Tongue (tissue), 2 donors: Measurements from ENCODE around the gene SLC17A5. TPM values are rescaled to one million over a fixed set of nuclear protein-coding genes. Genes with fewer than 3 reads are reported as not detected.
"Not testable (repeated sequence)": the region's sequence is repeated elsewhere in the genome, so short reads cannot be mapped to it uniquely, and the experiment has no call there.

Experiments used
- DNase-seq: peaks from one replicate; pipeline ENCODE4 v3.0.0-alpha.2; 2015
- total RNA-seq: library from RNA; depleted of rRNA; stranded (reverse); fragments of >200 nt; gene quantifications from one replicate; pipeline ENCODE4 v1.2.3, GENCODE V29; 2014

The SLC17A5 gene
- total RNA-seq, 1 donor from 2014 or later: 18.2 TPM

- peak; percentile 29 for DNase-seq
Observed at GRCh38 chr6:73665686-73666319, 12.0 kb upstream of the SLC17A5 start.

GRCh38 chr6:73664701-73665100 is 10.9 kb upstream of the SLC17A5 start:
- no peak for DNase-seq

GRCh38 chr6:73657201-73657600 is 3.4 kb upstream of the SLC17A5 start:
- DNase-seq: no peak

GRCh38 chr6:73656531-73657145 is 2.8 kb upstream of the SLC17A5 start:
- no peak for DNase-seq

- DNase-seq: no peak
Observed at GRCh38 chr6:73655341-73655917, 1.6 kb upstream of the SLC17A5 start.

- peak; percentile 68 for DNase-seq
Observed at GRCh38 chr6:73652637-73653570, 888 bp downstream of the SLC17A5 start.

GRCh38 chr6:73649783-73650182 is 4.0 kb downstream of the SLC17A5 start:
- no peak for DNase-seq

- DNase-seq: no peak
Observed at GRCh38 chr6:73648166-73648565, 5.6 kb downstream of the SLC17A5 start.

GRCh38 chr6:73644941-73645591 is 8.7 kb downstream of the SLC17A5 start:
- DNase-seq: no peak

- no peak for DNase-seq
Observed at GRCh38 chr6:73644030-73644429, 9.8 kb downstream of the SLC17A5 start.

GRCh38 chr6:73642530-73642929 is 11.3 kb downstream of the SLC17A5 start:
- DNase-seq: no peak

- no peak for DNase-seq
Observed at GRCh38 chr6:73640179-73640750, 13.5 kb downstream of the SLC17A5 start.

GRCh38 chr6:73639040-73639439 is 14.8 kb downstream of the SLC17A5 start:
- DNase-seq: no peak

GRCh38 chr6:73637404-73637803 is 16.4 kb downstream of the SLC17A5 start:
- DNase-seq: no peak

GRCh38 chr6:73636048-73636447 is 17.7 kb downstream of the SLC17A5 start:
- DNase-seq: no peak

GRCh38 chr6:73632346-73632745 is 21.4 kb downstream of the SLC17A5 start:
- DNase-seq: no peak

- no peak for DNase-seq
Observed at GRCh38 chr6:73631849-73632248, 21.9 kb downstream of the SLC17A5 start.

- no peak for DNase-seq
Observed at GRCh38 chr6:73630401-73630800, 23.4 kb downstream of the SLC17A5 start.

GRCh38 chr6:73624896-73625295 is 28.9 kb downstream of the SLC17A5 start:
- DNase-seq: no peak

- DNase-seq: not testable (repeated sequence)
Observed at GRCh38 chr6:73623480-73623879, 30.3 kb downstream of the SLC17A5 start.

GRCh38 chr6:73618082-73618481 is 35.7 kb downstream of the SLC17A5 start:
- not testable (repeated sequence) for DNase-seq

GRCh38 chr6:73614802-73615201 is 39.0 kb downstream of the SLC17A5 start:
- DNase-seq: no peak
